K562 (cell line): Measurements from ENCODE around the gene TMEM107. TPM values are rescaled to one million over a fixed set of nuclear protein-coding genes. Genes with fewer than 3 reads are reported as not detected.
A peak's percentile ranks its signal among the peaks of the same experiment; 100 is the strongest.

ENCODE experiments used
- BACH1 ChIP-seq: fragments of 200-800 bp; sonication (Bioruptor generic); IDR thresholded peaks from 2 replicates; pipeline ENCODE4 v1.6.1; 2016; ENCODE audit warnings: missing genetic modification characterization, missing compliant biosample characterization
- BHLHE40 ChIP-seq: IDR thresholded peaks from 2 replicates; pipeline ENCODE4 v1.6.1; 2011; ENCODE audit warnings: low read length, improper control_type of control experiment
- CUX1 ChIP-seq: fragments of 200-800 bp; sonication (Bioruptor generic); IDR thresholded peaks from 2 replicates; pipeline ENCODE4 v1.6.1; 2016; ENCODE audit warnings: missing genetic modification characterization, missing compliant biosample characterization
- EP300 ChIP-seq: IDR thresholded peaks from 2 replicates; pipeline ENCODE4 v1.6.1; 2012; ENCODE audit warnings: low read length, improper control_type of control experiment
- FOS ChIP-seq: IDR thresholded peaks from 3 replicates; pipeline ENCODE4 v1.6.1; 2011; ENCODE audit not compliant: insufficient read length; ENCODE audit errors: extremely low read depth
- HES1 ChIP-seq: fragments of 450-650 bp; IDR thresholded peaks from 2 replicates; pipeline ENCODE4 v1.6.1; 2016; ENCODE audit warnings: low read depth, mild to moderate bottlenecking, moderate library complexity
- MAZ ChIP-seq, 2 experiments: fragments of 450-650 bp in 1 of 2; sonication (generic) in 1 of 2; formaldehyde crosslinking; IDR thresholded peaks in 1 of 2; conservative IDR thresholded peaks in 1 of 2; 2 replicates each; pipeline versions ENCODE4 v1.4.0 to v1.5.0; 2020; ENCODE audit warnings: mild to moderate bottlenecking in 1 of 2, missing genetic modification reagents in 1 of 2
- REST ChIP-seq, 2 experiments: fragments of 450-650 bp; formaldehyde crosslinking in 1 of 2; IDR thresholded peaks; 2 replicates each; pipeline versions ENCODE4 v1.4.0 to v1.6.1; 2014 to 2020; ENCODE audit warnings: mild to moderate bottlenecking in 2 of 2, borderline replicate concordance in 1 of 2, low read depth in 1 of 2
- SRF ChIP-seq, 2 experiments: fragments of 250-450, 450-650 bp in 1 of 2; sonication (Bioruptor Pico) in 1 of 2; sonication (generic) in 1 of 2; formaldehyde crosslinking; IDR thresholded peaks; 2 replicates each; pipeline versions ENCODE4 v1.5.0 to v1.5.1; 2020 to 2022; ENCODE audit warnings: mild to moderate bottlenecking in 1 of 2, missing genetic modification reagents in 1 of 2
- TEAD4 ChIP-seq, 2 experiments: sonication (generic) in 1 of 2; formaldehyde crosslinking in 1 of 2; IDR thresholded peaks; 2 replicates each; pipeline versions ENCODE4 v1.6.1 to v1.8.0; 2012 to 2022; ENCODE audit warnings: borderline replicate concordance in 1 of 2, inconsistent platforms in 1 of 2, low read length in 1 of 2, mild to moderate bottlenecking in 1 of 2, missing genetic modification reagents in 1 of 2
- ZNF668 ChIP-seq: fragments of 250-450 bp; sonication (Bioruptor Pico); IDR thresholded peaks from 2 replicates; pipeline ENCODE4 v1.8.0; 2022; ENCODE audit warnings: mild to moderate bottlenecking, inconsistent platforms
- polyA plus RNA-seq, 8 experiments: library from polyadenylated mRNA; depleted of rRNA in 4 of 8; stranded (reverse) in 5 of 8; unstranded in 3 of 8; fragments of >200 nt; fragmentation: Nextera tagmentation in 2 of 8; fragmentation: Illumina TruSeq in 1 of 8; extraction: Ambion mirVana in 2 of 8; extraction: Trizol in 1 of 8; gene quantifications; 2 replicates each; pipeline versions ENCODE4 v1.2.1 to v1.2.3, GENCODE V29; 2011 to 2014; ENCODE audit warnings: inconsistent platforms in 1 of 8, missing spikeins in 1 of 8
- total RNA-seq, 7 experiments: library from RNA; depleted of rRNA in 6 of 7; stranded (reverse); fragments of >200 nt in 6 of 7; fragmentation: Illumina TruSeq in 2 of 7; extraction: Trizol in 2 of 7; gene quantifications; 2 replicates each; pipeline versions ENCODE4 v1.2.1 to v1.2.3, GENCODE V29; 2011 to 2021; ENCODE audit warnings: low replicate concordance in 1 of 7

The TMEM107 gene
- total and polyA plus RNA-seq, 9 of the 15 experiments (the other 6 are each of a cell fraction or from before 2014, with no cell fraction given) = 7.1 to 26.2 (median 16.9) TPM

GRCh38 chr17:8192070-8192815, 16.1 kb upstream of the TMEM107 start (continued):
- TF ChIP-seq FOS (peak; percentile 83), SRF (CRISPR knock-in tag; IDR thresholded peaks at IDR 0.05) (peak in 1 of 2 experiments; percentile 46; a peak in 1 of 4 replicates), BHLHE40 (peak; percentile 85), EP300 (no peak), HES1 (no peak), CUX1 (no peak), REST (IDR thresholded peaks at IDR 0.05; ENCODE audit: borderline replicate concordance) (peak; percentile 94), REST (CRISPR knock-in tag; IDR thresholded peaks at IDR 0.05; ENCODE audit: low read depth) (no peak), ZNF668 (CRISPR knock-in tag) (no peak), MAZ (CRISPR knock-in tag; conservative IDR thresholded peaks at IDR 0.05 in 1 of 2, IDR thresholded peaks at IDR 0.05 in 1 of 2) (peak in 1 of 2 experiments; percentile 44; a peak in 2 of 4 replicates), TEAD4 (IDR thresholded peaks at IDR 0.05; ENCODE audit: low read length) (peak; percentile 37; the same call in 1 of the 2 replicates), TEAD4 (CRISPR knock-in tag; IDR thresholded peaks at IDR 0.05; ENCODE audit: borderline replicate concordance) (no peak), BACH1 (tag) (0 out of 2 replicates have a peak, but pooled peaks have one; percentile 25)
